Measurements from ENCODE around the gene EPS8L2.

GRCh38 chr11:742156-742546 lies 36.1 kb downstream of the EPS8L2 start:
- TF ChIP-seq CTCF (conservative IDR thresholded peaks at IDR 0.05) (no peak), ZFX (IDR thresholded peaks at IDR 0.05) (no peak)
